ENCODE results near the gene LRRC4C.

DNA sequence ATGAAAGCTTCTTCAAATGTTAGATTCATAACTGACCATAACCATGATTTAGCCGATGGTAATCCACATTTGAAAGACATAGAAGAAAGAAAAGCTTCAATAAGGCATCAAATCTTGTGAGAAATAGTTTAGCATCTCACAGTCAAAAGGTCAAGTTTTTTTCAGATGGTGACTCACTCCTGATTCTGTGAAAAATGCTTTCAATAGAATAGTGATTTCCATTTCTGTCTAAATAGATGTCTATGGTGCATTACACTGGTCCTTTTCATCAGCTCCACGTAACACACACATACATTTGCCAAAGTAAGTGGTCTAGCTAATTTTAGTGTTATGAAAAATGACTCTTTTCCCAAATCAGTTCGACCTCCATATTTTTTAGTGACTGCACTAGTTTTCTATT, 139.2 kb downstream of the LRRC4C start:
- TF ChIP-seq CTCF (IDR thresholded peaks at IDR 0.05): no peak
- TF ChIP-seq POLR2A (IDR thresholded peaks at IDR 0.05): no peak

All from Peyer's patch (tissue), 4 donors.